ENCODE results near the gene BPIFB2. TPM values are rescaled to one million over a fixed set of nuclear protein-coding genes. Genes with fewer than 3 reads are reported as not detected.

Gene BPIFB2
- polyA plus RNA-seq, 3 donors = not detected

- no peak for TF ChIP-seq CTCF (IDR thresholded peaks at IDR 0.05)
- 94% methylated on average over 4 of the region's 6 CpGs for WGBS (ENCODE audit: insufficient coverage)
- Mint-ChIP-seq H3K4me1 (no peaks in the 10 kb centered on the region), H3K27me3 (ENCODE audit: low read depth in 3 of 3) (peaks cover 0 to 5% (median 4%) of the 10 kb centered on the region in 3 donors), H3K4me3 (no peak overlapping the region), H3K36me3 (no peaks in the 10 kb centered on the region), H3K9me3 (no peaks in the 10 kb centered on the region), H3K27ac (no peak overlapping the region)
- Histone ChIP-seq H3K4me2 (replicated peaks; ENCODE audit: extremely low read depth, low read length, poor library complexity, severe bottlenecking) (no peak overlapping the region), H3K9me3 (replicated peaks in 1 of 2; ENCODE audit: control insufficient read depth in 1 of 2, insufficient read depth in 1 of 2, low read length in 2 of 2) (no peaks in the 10 kb centered on the region), H3K27me3 (ENCODE audit: control insufficient read depth in 2 of 2, insufficient read depth in 2 of 2, low read length in 2 of 2) (no peaks in the 10 kb centered on the region), H3K27ac (ENCODE audit: low read depth in 1 of 2, low read length in 2 of 2) (no peak overlapping the region), H2AFZ (ENCODE audit: insufficient read depth, low read depth, low read length, poor library complexity, severe bottlenecking) (no peak overlapping the region), H3K36me3 (replicated peaks in 1 of 2; ENCODE audit: control insufficient read depth in 1 of 2, insufficient read depth in 2 of 2, low read length in 2 of 2) (no peaks in the 10 kb centered on the region), H4K20me1 (ENCODE audit: insufficient read depth, low read length) (no peaks in the 10 kb centered on the region), H3K79me2 (ENCODE audit: insufficient read depth, low read length) (no peaks in the 10 kb centered on the region), H3K9ac (ENCODE audit: insufficient read depth, low read length, poor library complexity, severe bottlenecking) (no peak overlapping the region), H3K4me1 (ENCODE audit: control insufficient read depth in 1 of 2, insufficient read depth in 2 of 2, low read length in 2 of 2) (no peaks in the 10 kb centered on the region), H3K4me3 (replicated peaks in 1 of 3; ENCODE audit: low read depth in 2 of 3, low read length in 3 of 3) (no peak overlapping the region)
- DNase-seq = no peak
- intact Hi-C loops (cut with micrococcal nuclease) = no loop called here
These were observed 23.1 kb downstream of the BPIFB2 start for GRCh38 chr20:33030569-33030968.

- Mint-ChIP-seq H3K4me1 (no peaks in the 10 kb centered on the region), H3K27me3 (ENCODE audit: low read depth in 3 of 3) (peaks cover 0 to 5% (median 4%) of the 10 kb centered on the region in 3 donors), H3K4me3 (no peak within 1 kb of the TSS), H3K9me3 (no peaks in the 10 kb centered on the region), H3K27ac (no peak within 1 kb of the TSS), H3K36me3 (no peaks in the 10 kb centered on the region)
- Histone ChIP-seq H3K79me2 (ENCODE audit: insufficient read depth, low read length) (no peaks in the 10 kb centered on the region), H4K20me1 (ENCODE audit: insufficient read depth, low read length) (no peaks in the 10 kb centered on the region), H3K4me2 (replicated peaks; ENCODE audit: extremely low read depth, low read length, poor library complexity, severe bottlenecking) (no peak within 1 kb of the TSS), H3K27me3 (ENCODE audit: control insufficient read depth in 2 of 2, insufficient read depth in 2 of 2, low read length in 2 of 2) (no peaks in the 10 kb centered on the region), H3K9ac (ENCODE audit: insufficient read depth, low read length, poor library complexity, severe bottlenecking) (no peak within 1 kb of the TSS), H3K4me3 (replicated peaks in 1 of 3; ENCODE audit: low read depth in 2 of 3, low read length in 3 of 3) (no peak within 1 kb of the TSS), H3K27ac (ENCODE audit: low read depth in 1 of 2, low read length in 2 of 2) (no peak within 1 kb of the TSS), H3K9me3 (replicated peaks in 1 of 2; ENCODE audit: control insufficient read depth in 1 of 2, insufficient read depth in 1 of 2, low read length in 2 of 2) (no peaks in the 10 kb centered on the region), H3K4me1 (ENCODE audit: control insufficient read depth in 1 of 2, insufficient read depth in 2 of 2, low read length in 2 of 2) (no peaks in the 10 kb centered on the region), H2AFZ (ENCODE audit: insufficient read depth, low read depth, low read length, poor library complexity, severe bottlenecking) (no peak within 1 kb of the TSS), H3K36me3 (replicated peaks in 1 of 2; ENCODE audit: control insufficient read depth in 1 of 2, insufficient read depth in 2 of 2, low read length in 2 of 2) (no peaks in the 10 kb centered on the region)
- no peak for TF ChIP-seq CTCF (IDR thresholded peaks at IDR 0.05)
- intact Hi-C loops (cut with micrococcal nuclease) = no loop called here
- DNase-seq = no peak
- WGBS (ENCODE audit: insufficient coverage) = 99% methylated on average over 6 of the region's 10 CpGs
These were observed 24.0 kb downstream of the BPIFB2 start, which contains the start of gene BPIFB6 for GRCh38 chr20:33031531-33031930. Gene BPIFB6 (plus strand): TSS chr20:33031648. CDS start chr20:33031648, 0 bp downstream.

All from CD14-positive monocyte (primary cell).